Memory B cell (primary cell): Measurements from ENCODE around the gene SS18L1.

Experiments
- ATAC-seq: fragments of 150-1000 bp; cut with Tn5 transposase; 2 replicates; pipeline ENCODE4 v1.10.0; 2021; ENCODE audit warnings: low read depth, mild to moderate bottlenecking, moderate library complexity
- DNase-seq, 2 donors: peaks; one replicate each; pipeline ENCODE4 v3.0.0; 2022; ENCODE audit warnings: low spot score in 2 of 2
- H3K27ac Mint-ChIP-seq: one replicate; pipeline ENCODE4 v1.8.0; 2022; ENCODE audit warnings: mild to moderate bottlenecking, moderate library complexity, mixed read lengths
- H3K27me3 Mint-ChIP-seq: one replicate; pipeline ENCODE4 v1.8.0; 2022; ENCODE audit warnings: mixed read lengths
- H3K36me3 Mint-ChIP-seq: one replicate; pipeline ENCODE4 v1.8.0; 2022; ENCODE audit warnings: mild to moderate bottlenecking, mixed read lengths
- H3K4me1 Mint-ChIP-seq: one replicate; pipeline ENCODE4 v1.8.0; 2022; ENCODE audit warnings: mixed read lengths
- H3K4me3 Mint-ChIP-seq: one replicate; pipeline ENCODE4 v1.8.0; 2022; ENCODE audit warnings: mild to moderate bottlenecking, moderate library complexity, mixed read lengths
- H3K9me3 Mint-ChIP-seq: one replicate; pipeline ENCODE4 v1.8.0; 2022; ENCODE audit warnings: mixed read lengths

SS18L1 gene

DNA sequence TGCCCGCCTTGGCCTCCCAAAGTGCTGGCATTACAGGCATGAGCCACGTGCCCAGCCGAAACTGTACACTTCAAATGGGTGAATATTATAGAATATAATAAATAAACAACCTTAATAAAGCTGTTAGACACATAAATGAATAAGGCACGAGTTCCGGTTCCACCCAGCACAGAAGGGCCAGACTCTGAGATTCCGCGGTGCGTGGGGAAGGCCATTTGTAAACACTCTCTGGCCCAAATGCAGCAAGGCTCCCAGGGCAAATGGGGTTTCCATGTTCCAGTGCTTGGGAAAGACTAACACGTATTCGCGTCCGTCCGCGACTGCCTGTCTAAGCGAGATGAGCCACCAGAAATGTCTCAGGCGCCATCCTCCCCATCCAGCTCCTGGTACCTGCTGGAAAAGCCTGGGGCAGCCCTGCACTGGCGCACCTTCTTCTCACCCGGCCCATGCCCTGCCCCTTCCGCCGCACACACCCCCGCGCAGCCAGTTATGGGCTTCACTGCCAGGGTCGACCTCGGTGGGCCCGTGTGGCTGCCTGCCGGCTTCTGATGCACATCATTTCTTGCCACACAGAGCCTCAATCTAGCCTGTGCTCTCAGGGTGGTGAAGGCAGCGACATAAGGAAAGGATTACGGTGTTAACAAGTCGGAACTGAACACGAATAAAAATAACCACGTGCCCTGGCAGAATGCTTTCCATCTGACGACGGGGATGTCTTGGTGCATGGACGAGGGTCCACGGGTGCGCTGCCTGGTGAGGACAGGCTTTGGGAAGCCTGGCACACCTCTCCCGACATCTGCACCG is 26.8 kb upstream of the SS18L1 start:
- no peak for ATAC-seq
- Mint-ChIP-seq H3K4me1 (peaks cover 5% of the 10 kb centered on the region), H3K9me3 (peaks cover 11% of the 10 kb centered on the region), H3K4me3 (no peak overlapping the region), H3K27ac (no peak overlapping the region), H3K36me3 (peaks cover 5% of the 10 kb centered on the region), H3K27me3 (peaks cover 2% of the 10 kb centered on the region)
- DNase-seq = no peak

DNA sequence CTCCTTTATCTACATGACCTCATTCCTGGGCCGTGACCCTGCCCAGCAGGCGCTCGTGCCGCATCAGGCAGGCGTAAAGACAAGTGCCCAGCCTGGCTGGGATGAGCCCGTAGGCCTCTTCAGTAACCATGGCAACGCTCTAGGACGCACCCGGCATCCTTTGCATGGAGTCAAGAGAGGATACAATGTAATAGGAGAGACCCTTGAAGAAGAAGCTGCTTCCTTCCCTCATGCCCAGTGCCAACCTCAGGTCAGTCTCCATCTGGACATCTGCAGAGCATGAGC is 26.3 kb upstream of the SS18L1 start:
- no peak for ATAC-seq
- H3K4me1 Mint-ChIP-seq = peaks cover 5% of the 10 kb centered on the region
- H3K27me3 Mint-ChIP-seq = peaks cover 2% of the 10 kb centered on the region
- H3K36me3 Mint-ChIP-seq = peaks cover 5% of the 10 kb centered on the region
- H3K27ac Mint-ChIP-seq = no peak overlapping the region
- H3K4me3 Mint-ChIP-seq = no peak overlapping the region
- no peak for DNase-seq
- H3K9me3 Mint-ChIP-seq = peaks cover 9% of the 10 kb centered on the region

DNA sequence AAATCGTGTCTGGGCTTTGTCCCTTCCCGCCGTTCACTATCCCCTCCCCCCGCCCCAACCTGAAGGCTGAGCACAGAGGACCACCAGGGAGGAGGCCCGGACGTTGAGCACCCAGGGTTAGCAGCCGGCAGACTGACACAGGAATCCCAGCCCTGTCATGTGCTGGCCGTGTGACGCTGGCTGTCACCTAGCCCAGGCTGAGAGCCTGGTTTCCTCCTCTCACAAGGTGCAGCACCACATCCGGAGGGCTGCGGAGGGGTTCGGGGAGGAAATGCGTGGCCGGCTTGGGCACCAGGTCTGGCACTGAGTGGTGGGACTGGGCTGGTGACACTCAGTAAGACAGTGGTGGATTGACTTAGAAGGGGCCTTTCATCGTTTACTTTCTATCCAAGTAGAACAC is 25.9 kb upstream of the SS18L1 start:
- Mint-ChIP-seq H3K4me3 (no peak overlapping the region), H3K27me3 (peaks cover 2% of the 10 kb centered on the region), H3K9me3 (peaks cover 7% of the 10 kb centered on the region), H3K4me1 (peaks cover 5% of the 10 kb centered on the region), H3K36me3 (peaks cover 5% of the 10 kb centered on the region), H3K27ac (no peak overlapping the region)
- ATAC-seq (no peak), DNase-seq (no peak)

- no peak for ATAC-seq
- peaks cover 4% of the 10 kb centered on the region for H3K36me3 Mint-ChIP-seq
- H3K9me3 Mint-ChIP-seq = peaks cover 4% of the 10 kb centered on the region
- H3K4me1 Mint-ChIP-seq = peaks cover 8% of the 10 kb centered on the region
- no peak for DNase-seq
- peaks cover 2% of the 10 kb centered on the region for H3K27me3 Mint-ChIP-seq
- no peak overlapping the region for H3K27ac Mint-ChIP-seq
- H3K4me3 Mint-ChIP-seq = no peak overlapping the region
Measured at GRCh38 chr20:62118113-62119043, 25.2 kb upstream of the SS18L1 start.

DNA sequence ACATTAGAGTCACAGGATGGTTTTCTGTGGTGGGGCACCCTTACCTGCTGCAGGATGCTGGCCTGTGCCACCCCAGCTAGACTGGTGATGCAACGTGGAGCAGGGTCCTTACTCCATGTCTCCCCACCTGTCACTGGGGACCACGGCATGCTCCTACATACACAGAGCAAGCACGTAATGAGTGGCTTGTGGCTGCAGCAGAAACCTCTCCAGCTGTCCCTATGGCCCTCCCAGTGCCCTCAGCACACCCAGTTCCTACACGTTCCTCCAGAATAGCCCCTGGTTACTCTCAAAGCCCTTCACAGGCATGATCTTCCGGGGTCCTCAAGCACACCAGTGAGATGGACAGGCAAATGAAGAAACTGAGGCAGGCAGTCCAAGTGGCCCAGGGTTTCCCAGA is 24.5 kb upstream of the SS18L1 start:
- peaks cover 2% of the 10 kb centered on the region for H3K9me3 Mint-ChIP-seq
- H3K4me3 Mint-ChIP-seq = no peak overlapping the region
- peaks cover 2% of the 10 kb centered on the region for H3K27me3 Mint-ChIP-seq
- H3K36me3 Mint-ChIP-seq = peaks cover 2% of the 10 kb centered on the region
- H3K4me1 Mint-ChIP-seq = peaks cover 12% of the 10 kb centered on the region
- DNase-seq (no peak), ATAC-seq (no peak)
- H3K27ac Mint-ChIP-seq = no peak overlapping the region

- DNase-seq (no peak), ATAC-seq (no peak)
- Mint-ChIP-seq H3K27ac (no peak overlapping the region), H3K36me3 (peaks cover 6% of the 10 kb centered on the region), H3K9me3 (peaks cover 2% of the 10 kb centered on the region), H3K4me3 (no peak overlapping the region), H3K4me1 (peaks cover 15% of the 10 kb centered on the region), H3K27me3 (peaks cover 2% of the 10 kb centered on the region)
Measured at GRCh38 chr20:62119591-62120364, 23.8 kb upstream of the SS18L1 start.

DNA sequence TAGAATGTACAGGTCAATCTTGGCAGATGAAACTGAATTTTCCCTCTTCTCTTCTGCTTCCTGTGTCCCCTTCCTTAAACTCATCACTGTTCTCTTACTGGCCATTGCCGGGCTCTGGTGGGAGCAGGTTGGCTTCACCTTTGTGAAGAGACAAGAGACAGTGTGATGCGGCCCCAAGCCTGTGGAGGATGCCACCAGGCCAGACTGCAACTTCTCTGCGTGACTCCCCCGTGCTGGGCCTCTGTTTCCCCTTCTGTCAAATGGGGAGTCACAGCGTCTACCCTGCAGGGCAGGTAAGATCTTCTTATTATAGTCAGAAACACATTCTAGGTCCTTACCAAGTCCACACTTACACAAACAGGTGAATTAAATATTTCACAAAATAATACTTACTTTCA is 23.2 kb upstream of the SS18L1 start:
- no peak overlapping the region for H3K27ac Mint-ChIP-seq
- no peak overlapping the region for H3K4me3 Mint-ChIP-seq
- peaks cover 15% of the 10 kb centered on the region for H3K4me1 Mint-ChIP-seq
- H3K27me3 Mint-ChIP-seq = peaks cover 2% of the 10 kb centered on the region
- DNase-seq = no peak
- ATAC-seq = no peak
- peaks cover 11% of the 10 kb centered on the region for H3K36me3 Mint-ChIP-seq
- peaks cover 2% of the 10 kb centered on the region for H3K9me3 Mint-ChIP-seq

DNA sequence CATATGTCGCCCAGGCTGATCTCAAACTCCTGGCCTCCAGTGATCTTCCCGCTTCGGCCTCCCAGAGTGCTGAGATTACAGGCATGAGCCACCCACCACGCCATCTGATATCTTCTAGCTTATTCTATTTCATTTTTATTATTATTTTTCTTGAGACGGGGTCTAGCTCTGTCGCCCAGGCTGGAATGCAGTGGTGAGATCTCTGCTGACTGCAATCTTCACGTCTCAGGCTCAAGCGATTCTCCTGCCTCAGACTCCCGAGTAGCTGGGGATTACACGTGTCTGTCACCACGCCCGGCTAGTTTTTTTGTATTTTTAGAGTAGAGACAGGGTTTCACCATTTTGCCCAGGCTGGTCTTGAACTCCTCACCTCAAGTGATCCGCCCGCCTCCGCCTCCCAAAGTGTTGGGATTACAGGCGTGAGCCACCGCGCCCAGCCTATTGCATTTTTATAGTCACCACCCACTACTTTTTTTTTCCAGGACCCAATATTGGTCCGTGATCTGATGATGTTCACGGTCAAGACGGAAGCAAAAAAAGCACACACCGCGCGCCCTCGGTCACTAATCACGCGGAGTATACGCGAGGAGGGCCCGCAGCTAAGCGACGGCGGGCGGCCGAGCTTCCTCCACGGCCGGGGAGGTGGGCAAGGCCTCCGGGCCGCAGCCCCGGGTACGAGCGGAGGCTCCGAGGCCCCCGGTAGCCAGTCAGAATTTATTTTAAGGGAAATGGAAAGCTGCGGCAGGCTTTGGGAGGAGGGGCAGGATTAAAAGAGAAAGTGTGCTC is 22.4 kb upstream of the SS18L1 start:
- H3K4me3 Mint-ChIP-seq = peak overlapping the region; percentile 85
- DNase-seq = no peak
- no peaks in the 10 kb centered on the region for H3K9me3 Mint-ChIP-seq
- no peak for ATAC-seq
- peak overlapping the region; percentile 53 for H3K27ac Mint-ChIP-seq
- H3K36me3 Mint-ChIP-seq = peaks cover 10% of the 10 kb centered on the region
- no peaks in the 10 kb centered on the region for H3K27me3 Mint-ChIP-seq
- H3K4me1 Mint-ChIP-seq = peaks cover 15% of the 10 kb centered on the region

DNA sequence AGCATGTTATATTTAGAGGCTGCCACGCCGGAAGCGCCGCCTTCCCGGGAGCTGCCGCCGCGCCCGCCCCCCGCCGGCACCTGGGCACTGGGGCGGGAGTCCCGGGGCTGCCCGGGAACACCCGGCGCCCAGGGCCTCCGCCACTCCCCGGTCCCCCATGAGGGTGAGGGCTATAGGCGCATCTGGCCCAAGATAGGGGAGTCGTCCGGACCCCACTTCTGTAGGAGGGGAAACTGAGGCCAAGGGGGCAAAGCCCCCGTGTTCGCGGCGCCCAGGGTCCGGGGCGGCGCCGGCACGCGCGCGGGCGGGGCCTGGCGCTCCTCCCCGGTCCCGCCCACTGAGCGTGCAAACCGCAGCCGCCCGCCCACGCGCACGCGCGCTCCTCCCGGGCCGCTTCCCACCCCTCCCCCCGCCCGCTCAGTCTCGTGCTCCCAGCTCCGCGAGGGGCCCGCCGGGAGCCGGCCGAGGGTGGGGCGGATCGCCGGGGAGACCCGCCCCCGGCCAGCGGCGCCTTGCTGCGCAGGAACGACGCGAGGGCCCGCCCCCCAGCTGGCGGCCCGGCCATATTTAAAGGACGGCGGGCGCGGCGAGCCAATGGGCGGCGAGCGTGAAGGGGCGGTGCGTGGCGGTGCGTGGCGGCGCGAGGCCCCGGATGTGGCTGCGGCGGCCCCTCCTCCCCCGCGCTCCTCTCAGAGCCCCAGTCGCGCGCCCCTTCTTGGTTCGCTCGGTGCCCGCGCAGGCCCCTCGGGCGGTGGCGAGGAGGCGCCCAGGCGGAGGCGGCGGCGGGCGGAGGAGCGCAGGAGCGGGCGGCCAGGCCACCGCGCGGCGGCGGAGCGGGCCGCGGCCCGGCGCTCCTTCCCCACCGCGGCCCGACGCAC is 21.6 kb upstream of the SS18L1 start, which contains the start of gene LSM14B:
Gene LSM14B (plus strand): TSS at position 700 of the 878 bp plus-strand sequence. CDS start 192 bp downstream, outside the sequence.
- ATAC-seq (peak; percentile 83), DNase-seq (peak; percentile 87 to 96)
- Mint-ChIP-seq H3K27me3 (no peaks in the 10 kb centered on the region), H3K36me3 (peaks cover 10% of the 10 kb centered on the region), H3K9me3 (no peaks in the 10 kb centered on the region), H3K27ac (peak within 1 kb of the TSS; percentile 53), H3K4me1 (peaks cover 15% of the 10 kb centered on the region), H3K4me3 (peak within 1 kb of the TSS; percentile 85)

- ATAC-seq (peak; percentile 18), DNase-seq (peak; percentile 35 to 57)
- peaks cover 16% of the 10 kb centered on the region for H3K4me1 Mint-ChIP-seq
- H3K36me3 Mint-ChIP-seq = peaks cover 13% of the 10 kb centered on the region
- no peaks in the 10 kb centered on the region for H3K9me3 Mint-ChIP-seq
- no peaks in the 10 kb centered on the region for H3K27me3 Mint-ChIP-seq
- H3K4me3 Mint-ChIP-seq = peak overlapping the region; percentile 82
- peak overlapping the region; percentile 41 for H3K27ac Mint-ChIP-seq
Measured at GRCh38 chr20:62122654-62123449, 20.7 kb upstream of the SS18L1 start.

DNA sequence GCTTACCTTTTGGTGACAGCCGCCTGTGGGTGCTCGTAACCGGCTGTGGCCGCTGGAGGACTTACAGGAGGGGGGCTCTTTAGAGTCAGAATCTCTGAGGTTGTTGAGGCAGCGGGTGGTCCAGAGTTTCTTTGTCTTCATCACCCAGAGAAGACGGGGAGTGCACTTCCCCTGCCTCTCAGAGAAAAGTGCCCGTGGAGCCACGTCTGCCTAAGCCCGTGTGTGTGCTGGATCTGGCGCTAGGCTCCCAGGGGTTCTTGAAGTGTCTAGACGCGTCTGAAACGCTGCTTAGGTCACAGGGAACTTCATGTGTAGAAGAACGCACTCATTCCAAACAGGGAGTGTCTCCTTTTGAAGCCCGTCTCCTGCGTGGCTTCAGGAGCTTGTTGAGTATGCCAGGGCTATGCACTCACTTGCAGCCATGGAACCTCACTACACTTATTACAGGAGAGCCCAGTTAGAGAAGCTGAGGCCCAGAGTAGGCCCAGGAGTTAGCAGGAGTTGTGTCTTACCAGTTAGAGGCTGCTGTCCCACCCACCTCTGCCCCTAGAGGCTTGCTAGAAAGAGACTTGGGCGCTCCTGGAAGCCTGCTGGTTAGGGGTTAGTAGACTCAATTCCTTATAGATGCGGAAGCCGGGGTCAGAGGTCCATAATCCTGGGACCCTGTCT is 20.0 kb upstream of the SS18L1 start:
- DNase-seq (no peak), ATAC-seq (no peak)
- peaks cover 19% of the 10 kb centered on the region for H3K36me3 Mint-ChIP-seq
- H3K9me3 Mint-ChIP-seq = no peaks in the 10 kb centered on the region
- H3K27me3 Mint-ChIP-seq = no peaks in the 10 kb centered on the region
- H3K4me3 Mint-ChIP-seq = peak overlapping the region; percentile 82
- peaks cover 16% of the 10 kb centered on the region for H3K4me1 Mint-ChIP-seq
- H3K27ac Mint-ChIP-seq = peak overlapping the region; percentile 41
